Upper lobe of left lung (tissue), 4 donors: ENCODE measurements around the gene TLE4.

Experiments
- EP300 ChIP-seq, 4 donors: sonication (generic); formaldehyde crosslinking; IDR thresholded peaks; one replicate each; pipeline ENCODE4 v1.5.1; 2017; ENCODE audit warnings: antibody characterized with exemption in 4 of 4, control low read depth in 2 of 4
- POLR2A ChIP-seq, 4 donors: fragments of 450-650 bp; IDR thresholded peaks; one replicate each; pipeline ENCODE4 v1.5.1; 2016 to 2017; ENCODE audit warnings: antibody characterized with exemption in 4 of 4, mild to moderate bottlenecking in 2 of 4
- POLR2AphosphoS5 ChIP-seq, 2 donors: sonication (generic); formaldehyde crosslinking; IDR thresholded peaks; one replicate each; pipeline ENCODE4 v1.5.1; 2017; ENCODE audit warnings: antibody characterized with exemption in 2 of 2
- TF ChIP-seq, protein P1 (sequence below), 6 experiments: fragments of 450-650 bp in 4 of 6; fragments of 200-600 bp in 2 of 6; sonication (generic) in 2 of 6; IDR thresholded peaks; one replicate each; pipeline ENCODE4 v1.5.1; 2016 to 2019; ENCODE audit warnings: antibody characterized with exemption in 6 of 6

DNA sequence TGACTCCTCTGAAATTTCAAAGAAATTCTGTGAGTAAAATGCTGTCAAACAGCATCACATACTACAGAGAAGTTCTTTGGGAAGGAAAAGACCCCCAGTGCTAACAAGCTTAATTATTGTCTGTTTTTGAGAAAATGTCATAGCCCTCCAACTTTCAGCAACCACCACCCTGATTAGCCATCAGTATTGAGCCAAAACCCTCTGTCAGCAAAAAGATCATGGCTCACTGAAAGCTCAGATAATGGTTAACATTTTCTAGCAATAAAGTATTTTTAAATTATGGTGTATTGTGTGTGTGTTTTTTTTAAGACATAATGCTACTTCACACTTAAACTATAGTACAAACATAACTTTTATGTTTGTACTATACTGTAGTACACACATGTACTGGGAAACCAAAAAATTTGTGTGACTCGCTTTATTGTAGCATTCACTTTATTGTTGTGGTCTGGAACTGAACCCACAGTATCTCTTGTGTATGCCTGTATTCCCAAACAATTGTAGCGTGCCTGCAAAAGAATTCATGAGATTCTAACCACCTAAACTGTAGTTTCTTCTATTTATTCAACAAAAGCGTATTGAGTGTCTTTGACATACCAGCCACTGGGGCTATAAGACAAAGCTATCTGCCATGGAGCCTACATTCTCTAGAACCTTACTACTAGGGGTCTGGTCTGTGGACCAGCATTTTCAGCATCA lies 31.6 kb downstream of the TLE4 start:
- TF ChIP-seq, protein P1, sequence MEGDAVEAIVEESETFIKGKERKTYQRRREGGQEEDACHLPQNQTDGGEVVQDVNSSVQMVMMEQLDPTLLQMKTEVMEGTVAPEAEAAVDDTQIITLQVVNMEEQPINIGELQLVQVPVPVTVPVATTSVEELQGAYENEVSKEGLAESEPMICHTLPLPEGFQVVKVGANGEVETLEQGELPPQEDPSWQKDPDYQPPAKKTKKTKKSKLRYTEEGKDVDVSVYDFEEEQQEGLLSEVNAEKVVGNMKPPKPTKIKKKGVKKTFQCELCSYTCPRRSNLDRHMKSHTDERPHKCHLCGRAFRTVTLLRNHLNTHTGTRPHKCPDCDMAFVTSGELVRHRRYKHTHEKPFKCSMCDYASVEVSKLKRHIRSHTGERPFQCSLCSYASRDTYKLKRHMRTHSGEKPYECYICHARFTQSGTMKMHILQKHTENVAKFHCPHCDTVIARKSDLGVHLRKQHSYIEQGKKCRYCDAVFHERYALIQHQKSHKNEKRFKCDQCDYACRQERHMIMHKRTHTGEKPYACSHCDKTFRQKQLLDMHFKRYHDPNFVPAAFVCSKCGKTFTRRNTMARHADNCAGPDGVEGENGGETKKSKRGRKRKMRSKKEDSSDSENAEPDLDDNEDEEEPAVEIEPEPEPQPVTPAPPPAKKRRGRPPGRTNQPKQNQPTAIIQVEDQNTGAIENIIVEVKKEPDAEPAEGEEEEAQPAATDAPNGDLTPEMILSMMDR (IDR thresholded peaks at IDR 0.05): no peak
- no peak for TF ChIP-seq POLR2A (IDR thresholded peaks at IDR 0.05)
- TF ChIP-seq EP300 (IDR thresholded peaks at IDR 0.05): no peak
- TF ChIP-seq POLR2AphosphoS5 (IDR thresholded peaks at IDR 0.05): no peak
